ENCODE measurements around the gene NR2C1.

DNA sequence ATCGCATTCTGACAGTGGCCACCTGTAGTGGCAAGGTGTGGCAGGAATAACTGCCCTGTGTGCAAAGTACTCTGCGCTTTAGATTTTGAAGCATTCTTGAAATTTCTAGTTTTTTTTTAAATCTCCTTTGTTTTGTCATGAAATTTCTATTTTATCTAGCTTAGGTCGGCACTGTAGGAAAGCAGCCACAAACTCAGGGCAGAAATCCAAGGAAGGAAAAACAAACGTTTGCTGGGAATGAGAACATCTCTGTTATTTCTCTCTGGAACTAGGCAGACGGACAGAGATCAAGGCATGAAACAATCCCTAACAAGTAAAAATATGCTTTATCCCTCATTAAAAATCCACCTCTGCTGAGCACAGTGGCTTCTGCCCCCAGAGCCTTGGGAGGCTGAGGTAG, 1.3 kb upstream of the NR2C1 start:
- TF ChIP-seq CTCF (IDR thresholded peaks at IDR 0.05; ENCODE audit: low read length), result no peak
- TF ChIP-seq EZH2 (optimal IDR thresholded peaks at IDR 0.05; ENCODE audit: low read depth, low read length), result no peak
- no peak for TF ChIP-seq EZH2phosphoT487 (IDR thresholded peaks at IDR 0.05; ENCODE audit: low read length)

Data from MM.1S (cell line).